ENCODE measurements around the gene TMEM255A.

The TMEM255A gene

GRCh38 chrX:120236687-120237479 is 74.4 kb downstream of the TMEM255A start:
- Histone ChIP-seq H2AK5ac (ENCODE audit: low read length) (no peak overlapping the region), H4K91ac (ENCODE audit: low read depth, low read length) (no peak overlapping the region), H3K14ac (ENCODE audit: low read length) (no peak overlapping the region), H3K4me1 (ENCODE audit: control insufficient read depth in 1 of 2, insufficient read depth in 2 of 2, low read length in 2 of 2) (no peaks in the 10 kb centered on the region), H3K36me3 (ENCODE audit: control insufficient read depth in 1 of 2, insufficient read depth in 2 of 2, low read length in 2 of 2) (no peaks in the 10 kb centered on the region), H2BK12ac (ENCODE audit: low read length) (no peak overlapping the region), H4K12ac (ENCODE audit: low read depth, low read length) (no peak overlapping the region), H3K79me1 (ENCODE audit: low read length) (no peaks in the 10 kb centered on the region), H3K4me3 (ENCODE audit: low read depth, low read length) (no peak overlapping the region), H3K9me3 (ENCODE audit: insufficient read depth, low read depth, low read length) (no peaks in the 10 kb centered on the region), H3K4me2 (ENCODE audit: low read length) (no peak overlapping the region), H3K79me2 (ENCODE audit: control insufficient read depth, insufficient read depth, low read length, poor library complexity) (no peaks in the 10 kb centered on the region), H2BK120ac (ENCODE audit: insufficient read depth, low read length, poor library complexity) (no peak overlapping the region), H3K27me3 (ENCODE audit: insufficient read depth, low read length) (no peaks in the 10 kb centered on the region), H3K9ac (ENCODE audit: low read length) (no peak overlapping the region), H3K27ac (ENCODE audit: low read depth, low read length) (no peak overlapping the region), H2BK5ac (ENCODE audit: low read depth, low read length, poor library complexity) (no peak overlapping the region), H3K4ac (ENCODE audit: low read depth, low read length) (no peak overlapping the region), H4K8ac (ENCODE audit: low read depth, low read length) (no peak overlapping the region), H3K18ac (ENCODE audit: low read length) (no peak overlapping the region), H3K23ac (ENCODE audit: low read length) (no peak overlapping the region), H2AFZ (ENCODE audit: insufficient read depth, low read length, poor library complexity) (no peak overlapping the region)
- no peak for DNase-seq
- no CpG with 5 or more reads among the region's 3 CpGs for WGBS (ENCODE audit: extremely low coverage, insufficient coverage, insufficient read length)

GRCh38 chrX:120235284-120235683 is 76.0 kb downstream of the TMEM255A start:
- Histone ChIP-seq H2BK5ac (ENCODE audit: low read depth, low read length, poor library complexity) (no peak overlapping the region), H3K23ac (ENCODE audit: low read length) (no peak overlapping the region), H3K36me3 (ENCODE audit: control insufficient read depth in 1 of 2, insufficient read depth in 2 of 2, low read length in 2 of 2) (no peaks in the 10 kb centered on the region), H4K12ac (ENCODE audit: low read depth, low read length) (no peak overlapping the region), H3K4me2 (ENCODE audit: low read length) (no peak overlapping the region), H3K4me1 (ENCODE audit: control insufficient read depth in 1 of 2, insufficient read depth in 2 of 2, low read length in 2 of 2) (no peaks in the 10 kb centered on the region), H3K9me3 (ENCODE audit: insufficient read depth, low read depth, low read length) (no peaks in the 10 kb centered on the region), H3K27ac (ENCODE audit: low read depth, low read length) (no peak overlapping the region), H2AK5ac (ENCODE audit: low read length) (no peak overlapping the region), H3K79me1 (ENCODE audit: low read length) (no peaks in the 10 kb centered on the region), H2BK12ac (ENCODE audit: low read length) (no peak overlapping the region), H4K91ac (ENCODE audit: low read depth, low read length) (no peak overlapping the region), H3K4me3 (ENCODE audit: low read depth, low read length) (no peak overlapping the region), H3K14ac (ENCODE audit: low read length) (no peak overlapping the region), H3K4ac (ENCODE audit: low read depth, low read length) (no peak overlapping the region), H3K9ac (ENCODE audit: low read length) (no peak overlapping the region), H4K8ac (ENCODE audit: low read depth, low read length) (no peak overlapping the region), H2AFZ (ENCODE audit: insufficient read depth, low read length, poor library complexity) (no peak overlapping the region), H3K18ac (ENCODE audit: low read length) (no peak overlapping the region), H3K27me3 (ENCODE audit: insufficient read depth, low read length) (no peaks in the 10 kb centered on the region), H3K79me2 (ENCODE audit: control insufficient read depth, insufficient read depth, low read length, poor library complexity) (no peaks in the 10 kb centered on the region), H2BK120ac (ENCODE audit: insufficient read depth, low read length, poor library complexity) (no peak overlapping the region)
- no peak for DNase-seq
- WGBS (ENCODE audit: extremely low coverage, insufficient coverage, insufficient read length) = no CpG with 5 or more reads among the region's 6 CpGs

DNA sequence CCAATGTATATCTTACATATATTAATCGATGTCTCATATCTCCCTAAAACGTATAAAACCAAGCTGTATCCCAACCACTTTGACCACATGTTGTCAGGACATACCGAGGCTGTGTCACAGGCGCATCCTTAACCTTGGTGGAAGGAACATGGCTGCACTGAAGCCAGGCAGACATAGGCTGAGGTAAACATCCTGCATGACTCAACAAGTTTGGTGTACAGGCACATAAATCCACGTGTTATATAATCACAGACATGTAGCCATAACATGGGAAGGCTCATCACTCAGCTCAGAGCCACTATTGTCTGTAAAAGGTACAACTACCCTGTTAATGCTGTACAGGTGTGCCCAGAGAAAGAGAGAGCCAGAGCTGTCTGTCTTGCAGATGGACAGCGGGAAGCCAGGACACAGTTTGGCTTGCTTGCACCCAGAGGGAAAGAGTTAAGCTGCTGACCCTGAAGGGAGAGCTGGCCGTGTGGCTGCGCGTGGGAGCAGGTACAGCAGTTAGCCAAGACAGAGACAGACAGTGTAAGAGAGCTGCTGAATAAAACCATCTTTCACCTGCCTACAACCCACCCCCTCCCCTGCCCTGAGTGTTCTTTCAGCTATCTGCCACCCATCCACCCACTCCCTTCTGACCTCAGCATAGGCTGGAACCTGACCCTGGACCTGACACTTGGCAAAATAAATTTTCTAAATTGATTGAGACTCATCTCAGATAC is 82.9 kb downstream of the TMEM255A start:
- Histone ChIP-seq H3K27me3 (ENCODE audit: insufficient read depth, low read length) (no peaks in the 10 kb centered on the region), H3K36me3 (ENCODE audit: control insufficient read depth in 1 of 2, insufficient read depth in 2 of 2, low read length in 2 of 2) (no peaks in the 10 kb centered on the region), H2AFZ (ENCODE audit: insufficient read depth, low read length, poor library complexity) (no peak overlapping the region), H3K9me3 (ENCODE audit: insufficient read depth, low read depth, low read length) (no peaks in the 10 kb centered on the region), H3K4me2 (ENCODE audit: low read length) (no peak overlapping the region), H3K4ac (ENCODE audit: low read depth, low read length) (no peak overlapping the region), H2BK5ac (ENCODE audit: low read depth, low read length, poor library complexity) (no peak overlapping the region), H2BK120ac (ENCODE audit: insufficient read depth, low read length, poor library complexity) (no peak overlapping the region), H4K91ac (ENCODE audit: low read depth, low read length) (no peak overlapping the region), H3K18ac (ENCODE audit: low read length) (no peak overlapping the region), H3K9ac (ENCODE audit: low read length) (no peak overlapping the region), H3K79me2 (ENCODE audit: control insufficient read depth, insufficient read depth, low read length, poor library complexity) (no peaks in the 10 kb centered on the region), H2BK12ac (ENCODE audit: low read length) (no peak overlapping the region), H4K12ac (ENCODE audit: low read depth, low read length) (no peak overlapping the region), H3K4me1 (ENCODE audit: control insufficient read depth in 1 of 2, insufficient read depth in 2 of 2, low read length in 2 of 2) (no peaks in the 10 kb centered on the region), H3K79me1 (ENCODE audit: low read length) (no peaks in the 10 kb centered on the region), H2AK5ac (ENCODE audit: low read length) (no peak overlapping the region), H3K14ac (ENCODE audit: low read length) (no peak overlapping the region), H3K23ac (ENCODE audit: low read length) (no peak overlapping the region), H3K4me3 (ENCODE audit: low read depth, low read length) (no peak overlapping the region), H3K27ac (ENCODE audit: low read depth, low read length) (no peak overlapping the region), H4K8ac (ENCODE audit: low read depth, low read length) (no peak overlapping the region)
- no peak for DNase-seq
- WGBS (ENCODE audit: extremely low coverage, insufficient coverage, insufficient read length) = no CpG with 5 or more reads among the region's 9 CpGs

- DNase-seq = no peak
- WGBS (ENCODE audit: extremely low coverage, insufficient coverage, insufficient read length) = no CpG with 5 or more reads among the region's 4 CpGs
- Histone ChIP-seq H2AFZ (ENCODE audit: insufficient read depth, low read length, poor library complexity) (no peak overlapping the region), H3K79me1 (ENCODE audit: low read length) (no peaks in the 10 kb centered on the region), H3K27me3 (ENCODE audit: insufficient read depth, low read length) (no peaks in the 10 kb centered on the region), H3K18ac (ENCODE audit: low read length) (no peak overlapping the region), H3K27ac (ENCODE audit: low read depth, low read length) (no peak overlapping the region), H2BK5ac (ENCODE audit: low read depth, low read length, poor library complexity) (no peak overlapping the region), H3K23ac (ENCODE audit: low read length) (no peak overlapping the region), H3K4me1 (ENCODE audit: control insufficient read depth in 1 of 2, insufficient read depth in 2 of 2, low read length in 2 of 2) (no peaks in the 10 kb centered on the region), H3K4me3 (ENCODE audit: low read depth, low read length) (no peak overlapping the region), H4K12ac (ENCODE audit: low read depth, low read length) (no peak overlapping the region), H2BK120ac (ENCODE audit: insufficient read depth, low read length, poor library complexity) (no peak overlapping the region), H2AK5ac (ENCODE audit: low read length) (no peak overlapping the region), H4K91ac (ENCODE audit: low read depth, low read length) (no peak overlapping the region), H3K36me3 (ENCODE audit: control insufficient read depth in 1 of 2, insufficient read depth in 2 of 2, low read length in 2 of 2) (no peaks in the 10 kb centered on the region), H3K9ac (ENCODE audit: low read length) (no peak overlapping the region), H3K14ac (ENCODE audit: low read length) (no peak overlapping the region), H3K79me2 (ENCODE audit: control insufficient read depth, insufficient read depth, low read length, poor library complexity) (no peaks in the 10 kb centered on the region), H4K8ac (ENCODE audit: low read depth, low read length) (no peak overlapping the region), H3K4ac (ENCODE audit: low read depth, low read length) (no peak overlapping the region), H3K4me2 (ENCODE audit: low read length) (no peak overlapping the region), H3K9me3 (ENCODE audit: insufficient read depth, low read depth, low read length) (no peaks in the 10 kb centered on the region), H2BK12ac (ENCODE audit: low read length) (no peak overlapping the region)
These were observed 86.9 kb downstream of the TMEM255A start for GRCh38 chrX:120224388-120224787.
